OCI-LY3 (cell line): Measurements from ENCODE around the gene PRICKLE2.

ENCODE experiments used
- H2AFZ ChIP-seq: fragments of 200-600, 300-600 bp; shearing (Covaris generic); 2 replicates; pipeline ENCODE4 v1.6.0; 2014; ENCODE audit warnings: antibody characterized with exemption, low read depth, low read length
- H3K27ac ChIP-seq: fragments of 200-600, 300-600 bp; sonication (generic); 2 replicates; pipeline ENCODE4 v1.5.1; 2014; ENCODE audit warnings: mild to moderate bottlenecking, low read length, moderate library complexity, mixed read lengths
- H3K27me3 ChIP-seq: fragments of 200-600, 300-600 bp; sonication (generic); 2 replicates; pipeline ENCODE4 v1.6.1; 2014; ENCODE audit warnings: low read depth, low read length, mixed read lengths
- H3K36me3 ChIP-seq: fragments of 200-600, 300-600 bp; sonication (generic); replicated peaks from 2 replicates; pipeline ENCODE3; 2014; ENCODE audit warnings: low read depth, low read length, mixed read lengths
- H3K4me1 ChIP-seq: fragments of 300-600, 200-600 bp; sonication (generic); 2 replicates; pipeline ENCODE4 v1.6.1; 2014; ENCODE audit warnings: low read length, mixed read lengths
- H3K4me2 ChIP-seq: fragments of 200-600, 300-600 bp; sonication (generic); 2 replicates; pipeline ENCODE4 v1.6.1; 2014; ENCODE audit warnings: low read length, mixed read lengths
- H3K4me3 ChIP-seq: fragments of 300-600, 200-600 bp; sonication (generic); 2 replicates; pipeline ENCODE4 v1.5.1; 2014; ENCODE audit warnings: antibody characterized with exemption, mild to moderate bottlenecking, low read length, moderate library complexity
- H3K79me2 ChIP-seq: fragments of 300-600, 200-600 bp; shearing (Covaris generic); 2 replicates; pipeline ENCODE4 v1.6.1; 2014; ENCODE audit warnings: mild to moderate bottlenecking, low read length, mixed read lengths
- H3K9ac ChIP-seq: fragments of 300-600, 200-600 bp; shearing (Covaris generic); 2 replicates; pipeline ENCODE4 v1.6.0; 2014; ENCODE audit warnings: mild to moderate bottlenecking, low read length, moderate library complexity
- H3K9me3 ChIP-seq: fragments of 200-600, 300-600 bp; shearing (Covaris generic); 2 replicates; pipeline ENCODE4 v1.6.1; 2014; ENCODE audit warnings: low read length, mixed read lengths; ENCODE audit not compliant: insufficient read depth
- H4K20me1 ChIP-seq: fragments of 200-600, 300-600 bp; sonication (generic); 2 replicates; pipeline ENCODE4 v1.6.1; 2016; ENCODE audit warnings: low read length, mixed read lengths; ENCODE audit not compliant: insufficient read depth
- CTCF ChIP-seq: fragments of 200-600, 300-600 bp; sonication (generic); IDR thresholded peaks from 2 replicates; pipeline ENCODE4 v1.5.1; 2014; ENCODE audit warnings: antibody characterized with exemption, low read length, low read depth
- EZH2phosphoT487 ChIP-seq: fragments of 200-600 bp; shearing (Covaris generic); IDR thresholded peaks from 2 replicates; pipeline ENCODE4 v1.6.1; 2018; ENCODE audit warnings: antibody characterized with exemption, mixed run types, low read depth

The PRICKLE2 gene

GRCh38 chr3:64264501-64265109 is 39.3 kb upstream of the PRICKLE2 start:
- no peaks in the 10 kb centered on the region for H3K9me3 ChIP-seq
- no peaks in the 10 kb centered on the region for H3K4me1 ChIP-seq
- H3K36me3 ChIP-seq: no peaks in the 10 kb centered on the region
- no peaks in the 10 kb centered on the region for H3K79me2 ChIP-seq
- H4K20me1 ChIP-seq: no peaks in the 10 kb centered on the region
- TF ChIP-seq CTCF (no peak), EZH2phosphoT487 (no peak)
- H3K4me2 ChIP-seq: no peak overlapping the region
- no peak overlapping the region for H3K4me3 ChIP-seq
- H2AFZ ChIP-seq: no peak overlapping the region
- no peak overlapping the region for H3K9ac ChIP-seq
- no peak overlapping the region for H3K27ac ChIP-seq
- H3K27me3 ChIP-seq: peaks cover 36% of the 10 kb centered on the region

DNA sequence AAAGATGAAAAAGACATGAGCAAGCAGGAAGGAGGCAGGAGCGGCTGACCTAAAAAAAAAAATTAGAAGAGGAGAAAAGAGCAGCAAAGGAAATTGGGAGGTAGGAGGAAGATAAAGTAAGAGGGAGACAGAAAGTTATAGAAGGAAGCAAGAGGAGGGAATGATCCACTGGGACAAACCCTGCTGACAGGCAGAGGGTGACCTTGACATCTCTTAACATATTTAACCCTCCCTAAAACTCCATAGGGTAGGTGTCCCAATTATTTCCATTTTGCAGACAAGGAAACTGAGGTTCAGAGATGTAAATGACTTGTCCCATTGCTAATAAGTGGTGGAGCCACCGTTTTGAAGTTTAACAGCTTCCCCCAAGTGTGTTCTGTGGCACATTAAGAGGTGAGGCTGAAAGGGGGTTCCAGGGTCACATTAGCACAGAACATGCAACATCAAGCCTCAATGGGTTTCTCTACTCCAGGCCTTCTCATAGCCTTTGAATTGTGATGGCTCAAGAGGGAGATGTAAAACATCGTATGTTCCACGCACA is 37.4 kb upstream of the PRICKLE2 start:
- Histone ChIP-seq H3K9ac (no peak overlapping the region), H3K4me1 (no peaks in the 10 kb centered on the region), H3K9me3 (no peaks in the 10 kb centered on the region), H3K4me2 (no peak overlapping the region), H3K4me3 (no peak overlapping the region), H3K27ac (no peak overlapping the region), H2AFZ (no peak overlapping the region), H4K20me1 (no peaks in the 10 kb centered on the region), H3K27me3 (peaks cover 41% of the 10 kb centered on the region), H3K79me2 (no peaks in the 10 kb centered on the region), H3K36me3 (no peaks in the 10 kb centered on the region)
- TF ChIP-seq EZH2phosphoT487 (no peak), CTCF (peak; percentile 7; the same call in 1 of the 2 replicates)

DNA sequence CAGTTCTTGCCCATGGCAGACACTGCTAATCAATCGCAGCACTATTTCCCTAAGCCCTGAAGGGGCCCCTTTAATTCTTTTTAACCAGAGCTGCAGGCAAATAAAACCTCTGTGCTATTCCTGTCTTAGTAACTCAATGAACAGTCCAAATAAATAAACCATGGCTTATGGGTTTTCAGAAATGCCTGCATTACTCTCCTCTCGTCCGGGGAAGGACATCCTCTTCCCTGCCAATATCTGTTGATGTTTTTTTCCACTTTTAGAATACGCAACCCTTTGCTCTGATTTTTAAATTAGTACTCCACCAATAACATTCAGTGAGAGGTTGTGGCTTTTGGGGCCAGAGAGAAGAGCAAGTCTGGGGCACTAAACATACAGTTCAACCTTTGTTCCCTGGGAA is 35.2 kb upstream of the PRICKLE2 start:
- H3K4me3 ChIP-seq: no peak overlapping the region
- H3K4me1 ChIP-seq: no peaks in the 10 kb centered on the region
- no peaks in the 10 kb centered on the region for H3K79me2 ChIP-seq
- H3K9ac ChIP-seq: no peak overlapping the region
- TF ChIP-seq EZH2phosphoT487 (no peak), CTCF (no peak)
- no peaks in the 10 kb centered on the region for H4K20me1 ChIP-seq
- H3K27ac ChIP-seq: no peak overlapping the region
- H3K9me3 ChIP-seq: no peaks in the 10 kb centered on the region
- no peak overlapping the region for H2AFZ ChIP-seq
- H3K27me3 ChIP-seq: peaks cover 35% of the 10 kb centered on the region
- no peaks in the 10 kb centered on the region for H3K36me3 ChIP-seq
- no peak overlapping the region for H3K4me2 ChIP-seq

DNA sequence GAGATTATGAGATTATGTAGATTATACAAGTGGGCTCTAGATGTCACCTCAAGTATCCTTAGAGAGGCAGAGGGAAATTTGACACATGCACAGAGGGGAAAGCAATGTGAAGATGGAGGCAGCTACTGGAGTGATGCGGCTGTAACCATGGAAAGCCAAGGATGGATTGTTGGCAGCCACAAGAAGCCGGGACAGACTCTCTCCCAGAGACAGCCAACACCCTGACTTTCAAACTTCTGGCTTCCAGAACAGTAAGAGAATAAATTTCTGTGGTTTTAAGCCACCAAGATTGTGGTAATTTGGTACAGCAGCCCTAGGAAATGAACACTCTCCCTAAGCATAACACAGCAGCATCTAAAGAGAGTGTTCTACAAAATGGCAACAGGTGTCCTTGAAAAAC is 34.4 kb upstream of the PRICKLE2 start:
- H3K4me2 ChIP-seq: no peak overlapping the region
- H3K27ac ChIP-seq: no peak overlapping the region
- no peaks in the 10 kb centered on the region for H3K36me3 ChIP-seq
- no peaks in the 10 kb centered on the region for H3K79me2 ChIP-seq
- H4K20me1 ChIP-seq: no peaks in the 10 kb centered on the region
- H3K9me3 ChIP-seq: no peaks in the 10 kb centered on the region
- H3K4me1 ChIP-seq: no peaks in the 10 kb centered on the region
- no peak overlapping the region for H2AFZ ChIP-seq
- H3K27me3 ChIP-seq: peaks cover 27% of the 10 kb centered on the region; the same call in 1 of the 2 replicates
- TF ChIP-seq CTCF: no peak
- no peak for TF ChIP-seq EZH2phosphoT487
- H3K9ac ChIP-seq: no peak overlapping the region
- H3K4me3 ChIP-seq: no peak overlapping the region
